Glutamatergic neuron (in vitro differentiated cells): ENCODE results near the gene MOGAT2. TPM values are rescaled to one million over a fixed set of nuclear protein-coding genes. Genes with fewer than 3 reads are reported as not detected.

ENCODE experiments used
- DNase-seq: peaks from one replicate; pipeline ENCODE4 v3.0.0; 2022
- H3K27ac Mint-ChIP-seq: one replicate; pipeline ENCODE4 v1.8.0; 2020; ENCODE audit warnings: mild to moderate bottlenecking, mixed read lengths, inconsistent platforms; ENCODE audit not compliant: unreplicated experiment
- H3K27me3 Mint-ChIP-seq: one replicate; pipeline ENCODE4 v1.8.0; 2020; ENCODE audit warnings: mild to moderate bottlenecking, moderate library complexity, mixed read lengths, inconsistent platforms; ENCODE audit not compliant: unreplicated experiment
- H3K36me3 Mint-ChIP-seq: one replicate; pipeline ENCODE4 v1.8.0; 2020; ENCODE audit warnings: mild to moderate bottlenecking, mixed read lengths, inconsistent platforms; ENCODE audit not compliant: unreplicated experiment
- H3K4me1 Mint-ChIP-seq: one replicate; pipeline ENCODE4 v1.8.0; 2020; ENCODE audit warnings: mild to moderate bottlenecking, low read depth, mixed read lengths, inconsistent platforms; ENCODE audit not compliant: unreplicated experiment
- H3K4me3 Mint-ChIP-seq: one replicate; pipeline ENCODE4 v1.8.0; 2020; ENCODE audit warnings: mild to moderate bottlenecking, mixed read lengths, inconsistent platforms; ENCODE audit not compliant: unreplicated experiment
- H3K9me3 Mint-ChIP-seq: one replicate; pipeline ENCODE4 v1.8.0; 2020; ENCODE audit warnings: mild to moderate bottlenecking, moderate library complexity, mixed read lengths, inconsistent platforms; ENCODE audit not compliant: unreplicated experiment
- total RNA-seq: library from RNA; stranded (reverse); fragmentation: NEBNext Ultra II Directional; extraction: Animal tissue kit (Norgen Biotek cat#: 25700); gene quantifications from one replicate; pipeline ENCODE4 v1.2.1, GENCODE V29; 2021; ENCODE audit not compliant: unreplicated experiment
- TF ChIP-seq, protein P1 (sequence below): fragments of 200-600 bp; sonication (generic); IDR thresholded peaks from one replicate; pipeline ENCODE4 v1.5.0; 2021; ENCODE audit not compliant: partially characterized antibody, unreplicated experiment

The MOGAT2 gene
- total RNA-seq, 1 donor from 2014 or later = not detected

DNA sequence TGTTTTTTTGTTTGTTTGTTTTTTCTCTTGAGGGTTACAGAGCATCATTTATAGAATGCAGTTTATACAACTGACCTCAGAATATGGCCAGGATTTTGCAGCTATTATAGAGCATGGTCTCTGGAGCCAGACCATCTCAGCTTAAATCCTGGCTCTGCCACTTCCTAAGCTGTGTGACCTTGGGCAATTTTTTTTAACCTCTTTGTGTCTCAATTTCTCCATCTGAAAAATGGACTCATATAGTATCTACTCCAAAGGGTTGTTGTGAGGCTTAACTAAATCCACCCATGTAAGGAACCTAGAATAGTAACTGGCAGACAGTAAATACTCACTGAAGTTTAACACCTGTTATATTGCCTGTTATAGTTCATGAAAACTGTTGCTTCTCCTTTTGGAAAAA lies 42.6 kb downstream of the MOGAT2 start:
- Mint-ChIP-seq H3K27ac (no peak overlapping the region), H3K4me1 (no peaks in the 10 kb centered on the region), H3K9me3 (peaks cover 1% of the 10 kb centered on the region)

DNA sequence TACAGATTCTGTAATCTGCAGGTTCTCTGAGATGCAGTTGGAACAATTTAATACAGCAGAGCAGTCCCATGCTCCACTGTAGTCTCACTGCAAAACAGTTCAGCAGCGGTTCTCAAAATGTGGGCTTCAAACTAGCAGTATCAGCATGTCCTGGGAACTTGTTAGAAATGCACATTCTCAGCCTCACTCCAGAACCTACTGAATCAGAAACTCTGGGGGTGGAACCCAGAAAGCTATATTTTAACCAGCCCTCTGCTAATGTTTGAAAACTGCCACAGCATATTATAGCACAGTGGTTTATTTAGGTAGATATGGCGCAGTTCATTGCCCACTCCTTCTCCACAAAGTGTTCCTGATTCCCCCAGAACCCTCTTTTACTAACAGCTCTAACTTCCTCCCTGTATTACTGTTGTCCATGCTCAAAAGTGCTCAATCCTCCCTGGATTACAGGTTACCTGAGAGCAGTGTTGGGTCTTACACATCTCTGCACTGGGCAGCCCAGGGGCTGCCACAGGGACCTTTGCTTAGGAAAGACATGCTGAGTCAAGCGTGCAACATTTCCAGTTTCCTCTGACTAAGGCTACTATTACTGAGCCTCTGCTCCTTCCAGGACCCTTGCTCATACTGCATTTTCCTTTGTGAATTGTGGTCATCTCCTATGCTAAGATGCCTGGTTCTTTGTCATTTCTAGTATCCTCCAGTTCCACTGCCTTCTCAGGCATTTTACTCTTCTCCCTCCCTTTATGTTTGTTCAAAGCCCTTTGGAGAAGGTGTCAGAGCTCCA lies 43.3 kb downstream of the MOGAT2 start:
- TF ChIP-seq, protein P1, sequence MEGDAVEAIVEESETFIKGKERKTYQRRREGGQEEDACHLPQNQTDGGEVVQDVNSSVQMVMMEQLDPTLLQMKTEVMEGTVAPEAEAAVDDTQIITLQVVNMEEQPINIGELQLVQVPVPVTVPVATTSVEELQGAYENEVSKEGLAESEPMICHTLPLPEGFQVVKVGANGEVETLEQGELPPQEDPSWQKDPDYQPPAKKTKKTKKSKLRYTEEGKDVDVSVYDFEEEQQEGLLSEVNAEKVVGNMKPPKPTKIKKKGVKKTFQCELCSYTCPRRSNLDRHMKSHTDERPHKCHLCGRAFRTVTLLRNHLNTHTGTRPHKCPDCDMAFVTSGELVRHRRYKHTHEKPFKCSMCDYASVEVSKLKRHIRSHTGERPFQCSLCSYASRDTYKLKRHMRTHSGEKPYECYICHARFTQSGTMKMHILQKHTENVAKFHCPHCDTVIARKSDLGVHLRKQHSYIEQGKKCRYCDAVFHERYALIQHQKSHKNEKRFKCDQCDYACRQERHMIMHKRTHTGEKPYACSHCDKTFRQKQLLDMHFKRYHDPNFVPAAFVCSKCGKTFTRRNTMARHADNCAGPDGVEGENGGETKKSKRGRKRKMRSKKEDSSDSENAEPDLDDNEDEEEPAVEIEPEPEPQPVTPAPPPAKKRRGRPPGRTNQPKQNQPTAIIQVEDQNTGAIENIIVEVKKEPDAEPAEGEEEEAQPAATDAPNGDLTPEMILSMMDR = no peak
- H3K27ac Mint-ChIP-seq = no peak overlapping the region
- H3K36me3 Mint-ChIP-seq = no peaks in the 10 kb centered on the region
- peaks cover 1% of the 10 kb centered on the region for H3K9me3 Mint-ChIP-seq
- no peak overlapping the region for H3K4me3 Mint-ChIP-seq
- DNase-seq = no peak
- H3K4me1 Mint-ChIP-seq = no peaks in the 10 kb centered on the region
- peaks cover 3% of the 10 kb centered on the region for H3K27me3 Mint-ChIP-seq

More for the DNA sequence above, 42.6 kb downstream of the MOGAT2 start:
- DNase-seq = no peak
- H3K4me3 Mint-ChIP-seq = no peak overlapping the region
- H3K36me3 Mint-ChIP-seq = no peaks in the 10 kb centered on the region
- TF ChIP-seq, protein P1 = no peak
- no peaks in the 10 kb centered on the region for H3K27me3 Mint-ChIP-seq

- H3K36me3 Mint-ChIP-seq = no peaks in the 10 kb centered on the region
- no peak overlapping the region for H3K27ac Mint-ChIP-seq
- H3K27me3 Mint-ChIP-seq = peaks cover 5% of the 10 kb centered on the region
- no peaks in the 10 kb centered on the region for H3K4me1 Mint-ChIP-seq
- H3K9me3 Mint-ChIP-seq = peaks cover 2% of the 10 kb centered on the region
- TF ChIP-seq, protein P1 = no peak
- DNase-seq = no peak
- no peak overlapping the region for H3K4me3 Mint-ChIP-seq
Observed at GRCh38 chr11:75762158-75762557, 44.5 kb downstream of the MOGAT2 start.

DNA sequence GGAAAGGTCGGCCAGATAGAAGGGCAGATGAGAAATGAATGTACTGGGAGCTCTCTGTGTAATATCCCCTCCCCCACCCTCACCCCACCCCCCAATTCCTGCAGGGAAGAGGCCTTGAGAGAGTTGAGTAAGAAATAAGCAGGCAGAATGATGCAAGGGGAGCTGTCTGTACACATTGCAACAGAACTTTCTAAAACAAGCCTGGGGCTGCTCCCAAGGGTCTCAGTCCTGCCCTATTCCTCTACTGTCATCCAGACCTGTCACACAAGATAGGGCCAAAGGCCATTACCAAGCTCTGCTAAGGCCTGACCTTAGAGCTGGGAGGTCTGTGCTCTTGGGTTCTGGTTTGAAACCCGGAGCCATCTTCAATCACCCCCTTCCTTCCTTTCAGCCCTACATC lies 45.2 kb downstream of the MOGAT2 start:
- Mint-ChIP-seq H3K27ac (no peak overlapping the region), H3K4me1 (no peaks in the 10 kb centered on the region), H3K27me3 (peaks cover 5% of the 10 kb centered on the region), H3K4me3 (no peak overlapping the region), H3K9me3 (peaks cover 8% of the 10 kb centered on the region), H3K36me3 (no peaks in the 10 kb centered on the region)
- TF ChIP-seq, protein P1 = no peak
- DNase-seq = no peak

DNA sequence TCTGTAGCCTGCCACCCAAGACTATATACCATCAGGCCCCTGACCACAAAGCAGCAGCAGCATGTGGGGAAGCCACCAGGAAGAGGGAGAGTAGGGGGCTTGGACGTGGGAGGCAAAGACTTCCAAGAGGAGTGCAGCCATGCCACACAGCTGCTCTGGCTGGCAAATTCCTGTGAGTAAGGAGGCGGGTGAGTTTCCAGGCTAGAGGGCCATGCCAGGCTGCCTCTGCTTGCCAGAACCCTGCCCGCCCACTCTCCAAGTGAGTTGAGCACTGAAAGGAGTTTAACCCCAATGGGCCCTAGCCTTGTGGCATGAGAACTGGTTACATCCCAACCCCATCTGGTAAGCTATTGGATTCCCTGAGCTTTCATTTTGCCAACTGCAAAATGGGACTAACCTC lies 46.2 kb downstream of the MOGAT2 start:
- no peak overlapping the region for H3K4me3 Mint-ChIP-seq
- H3K4me1 Mint-ChIP-seq = no peaks in the 10 kb centered on the region
- no peaks in the 10 kb centered on the region for H3K36me3 Mint-ChIP-seq
- TF ChIP-seq, protein P1 = no peak
- H3K9me3 Mint-ChIP-seq = peaks cover 7% of the 10 kb centered on the region
- no peak for DNase-seq
- no peak overlapping the region for H3K27ac Mint-ChIP-seq
- H3K27me3 Mint-ChIP-seq = peaks cover 5% of the 10 kb centered on the region
